Measurements from ENCODE around the gene HSPD1. TPM values are rescaled to one million over a fixed set of nuclear protein-coding genes. Genes with fewer than 3 reads are reported as not detected.

Gene HSPD1
- total and polyA plus RNA-seq, 2 of the 13 experiments (the other 11 are each of a cell fraction or from before 2014, with no cell fraction given) = 685 to 2,610 TPM

DNA sequence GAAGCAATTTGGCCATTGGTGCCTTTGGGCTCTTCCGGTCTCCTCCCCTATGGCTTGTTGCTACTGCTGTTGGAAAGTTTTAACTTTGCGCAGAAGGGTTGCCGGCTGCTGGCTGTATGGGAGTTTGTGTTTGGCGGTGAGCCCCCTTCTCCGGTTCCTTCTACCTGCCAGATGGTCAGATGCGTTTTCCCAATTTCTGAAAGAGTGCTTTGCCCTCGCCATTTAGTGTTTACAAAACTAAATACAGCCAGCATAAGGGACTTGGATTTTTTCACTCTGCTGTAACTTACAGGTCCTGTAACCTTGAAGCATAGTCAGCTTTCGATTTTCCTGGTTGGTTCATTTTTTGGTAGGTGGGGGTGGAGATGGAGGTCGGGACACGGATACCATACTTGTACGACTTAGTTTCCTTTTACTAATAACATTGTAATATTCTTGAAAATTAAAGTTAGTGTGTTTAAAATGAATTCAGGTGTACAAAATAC is 45.7 kb downstream of the HSPD1 start (continued):
- TF ChIP-seq, protein P1, sequence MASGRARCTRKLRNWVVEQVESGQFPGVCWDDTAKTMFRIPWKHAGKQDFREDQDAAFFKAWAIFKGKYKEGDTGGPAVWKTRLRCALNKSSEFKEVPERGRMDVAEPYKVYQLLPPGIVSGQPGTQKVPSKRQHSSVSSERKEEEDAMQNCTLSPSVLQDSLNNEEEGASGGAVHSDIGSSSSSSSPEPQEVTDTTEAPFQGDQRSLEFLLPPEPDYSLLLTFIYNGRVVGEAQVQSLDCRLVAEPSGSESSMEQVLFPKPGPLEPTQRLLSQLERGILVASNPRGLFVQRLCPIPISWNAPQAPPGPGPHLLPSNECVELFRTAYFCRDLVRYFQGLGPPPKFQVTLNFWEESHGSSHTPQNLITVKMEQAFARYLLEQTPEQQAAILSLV (CRISPR knock-in tag; IDR thresholded peaks at IDR 0.05; ENCODE audit: borderline replicate concordance) = no peak
- no peak for TF ChIP-seq ZNF34 (CRISPR knock-in tag; IDR thresholded peaks at IDR 0.05; ENCODE audit: borderline replicate concordance)
- no peak for TF ChIP-seq AGO2 (optimal IDR thresholded peaks at IDR 0.05; ENCODE audit: low read depth, low read length)
- TF ChIP-seq, protein P2, sequence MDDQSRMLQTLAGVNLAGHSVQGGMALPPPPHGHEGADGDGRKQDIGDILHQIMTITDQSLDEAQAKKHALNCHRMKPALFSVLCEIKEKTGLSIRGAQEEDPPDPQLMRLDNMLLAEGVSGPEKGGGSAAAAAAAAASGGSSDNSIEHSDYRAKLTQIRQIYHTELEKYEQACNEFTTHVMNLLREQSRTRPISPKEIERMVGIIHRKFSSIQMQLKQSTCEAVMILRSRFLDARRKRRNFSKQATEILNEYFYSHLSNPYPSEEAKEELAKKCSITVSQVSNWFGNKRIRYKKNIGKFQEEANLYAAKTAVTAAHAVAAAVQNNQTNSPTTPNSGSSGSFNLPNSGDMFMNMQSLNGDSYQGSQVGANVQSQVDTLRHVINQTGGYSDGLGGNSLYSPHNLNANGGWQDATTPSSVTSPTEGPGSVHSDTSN (CRISPR knock-in tag; IDR thresholded peaks at IDR 0.05; ENCODE audit: borderline replicate concordance) = no peak
- TF ChIP-seq ATM (IDR thresholded peaks at IDR 0.05; ENCODE audit: borderline replicate concordance) = no peak
- TF ChIP-seq, protein P3, sequence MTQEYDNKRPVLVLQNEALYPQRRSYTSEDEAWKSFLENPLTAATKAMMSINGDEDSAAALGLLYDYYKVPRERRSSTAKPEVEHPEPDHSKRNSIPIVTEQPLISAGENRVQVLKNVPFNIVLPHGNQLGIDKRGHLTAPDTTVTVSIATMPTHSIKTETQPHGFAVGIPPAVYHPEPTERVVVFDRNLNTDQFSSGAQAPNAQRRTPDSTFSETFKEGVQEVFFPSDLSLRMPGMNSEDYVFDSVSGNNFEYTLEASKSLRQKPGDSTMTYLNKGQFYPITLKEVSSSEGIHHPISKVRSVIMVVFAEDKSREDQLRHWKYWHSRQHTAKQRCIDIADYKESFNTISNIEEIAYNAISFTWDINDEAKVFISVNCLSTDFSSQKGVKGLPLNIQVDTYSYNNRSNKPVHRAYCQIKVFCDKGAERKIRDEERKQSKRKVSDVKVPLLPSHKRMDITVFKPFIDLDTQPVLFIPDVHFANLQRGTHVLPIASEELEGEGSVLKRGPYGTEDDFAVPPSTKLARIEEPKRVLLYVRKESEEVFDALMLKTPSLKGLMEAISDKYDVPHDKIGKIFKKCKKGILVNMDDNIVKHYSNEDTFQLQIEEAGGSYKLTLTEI (CRISPR knock-in tag; conservative IDR thresholded peaks at IDR 0.05) = no peak
- no peak for TF ChIP-seq ZNF546 (CRISPR knock-in tag; conservative IDR thresholded peaks at IDR 0.05)
- TF ChIP-seq RORA (CRISPR knock-in tag; IDR thresholded peaks at IDR 0.05) = no peak
- TF ChIP-seq MTF2 (CRISPR knock-in tag; IDR thresholded peaks at IDR 0.05; ENCODE audit: borderline replicate concordance) = no peak
- no peak for TF ChIP-seq FOXM1 (CRISPR knock-in tag; IDR thresholded peaks at IDR 0.05)
- TF ChIP-seq, protein P4, sequence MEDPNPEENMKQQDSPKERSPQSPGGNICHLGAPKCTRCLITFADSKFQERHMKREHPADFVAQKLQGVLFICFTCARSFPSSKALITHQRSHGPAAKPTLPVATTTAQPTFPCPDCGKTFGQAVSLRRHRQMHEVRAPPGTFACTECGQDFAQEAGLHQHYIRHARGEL (CRISPR knock-in tag; IDR thresholded peaks at IDR 0.05) = no peak
- no peak for TF ChIP-seq HOXA3 (CRISPR knock-in tag; IDR thresholded peaks at IDR 0.05)
- TF ChIP-seq HNRNPLL (IDR thresholded peaks at IDR 0.05; ENCODE audit: low read depth, low read length, poor library complexity, severe bottlenecking) = no peak
- 0 out of 2 replicates have a peak, but pooled peaks have one; percentile 20 for TF ChIP-seq HNF4G (IDR thresholded peaks at IDR 0.05; ENCODE audit: borderline replicate concordance, low read depth, low read length)
- TF ChIP-seq HNF4G (CRISPR knock-in tag; IDR thresholded peaks at IDR 0.05; ENCODE audit: borderline replicate concordance, low read depth) = no peak
- no peak for TF ChIP-seq RARA (CRISPR knock-in tag; IDR thresholded peaks at IDR 0.05)
- no peak for TF ChIP-seq ZNF431 (CRISPR knock-in tag; IDR thresholded peaks at IDR 0.05; ENCODE audit: borderline replicate concordance, low read depth)
- TF ChIP-seq ZNF564 (CRISPR knock-in tag; IDR thresholded peaks at IDR 0.05) = 0 out of 2 replicates have a peak, but pooled peaks have one; percentile 58
- TF ChIP-seq HOXA7 (CRISPR knock-in tag; IDR thresholded peaks at IDR 0.05) = no peak
- no peak for TF ChIP-seq MTF1 (CRISPR knock-in tag; IDR thresholded peaks at IDR 0.05)
- TF ChIP-seq, protein P5, sequence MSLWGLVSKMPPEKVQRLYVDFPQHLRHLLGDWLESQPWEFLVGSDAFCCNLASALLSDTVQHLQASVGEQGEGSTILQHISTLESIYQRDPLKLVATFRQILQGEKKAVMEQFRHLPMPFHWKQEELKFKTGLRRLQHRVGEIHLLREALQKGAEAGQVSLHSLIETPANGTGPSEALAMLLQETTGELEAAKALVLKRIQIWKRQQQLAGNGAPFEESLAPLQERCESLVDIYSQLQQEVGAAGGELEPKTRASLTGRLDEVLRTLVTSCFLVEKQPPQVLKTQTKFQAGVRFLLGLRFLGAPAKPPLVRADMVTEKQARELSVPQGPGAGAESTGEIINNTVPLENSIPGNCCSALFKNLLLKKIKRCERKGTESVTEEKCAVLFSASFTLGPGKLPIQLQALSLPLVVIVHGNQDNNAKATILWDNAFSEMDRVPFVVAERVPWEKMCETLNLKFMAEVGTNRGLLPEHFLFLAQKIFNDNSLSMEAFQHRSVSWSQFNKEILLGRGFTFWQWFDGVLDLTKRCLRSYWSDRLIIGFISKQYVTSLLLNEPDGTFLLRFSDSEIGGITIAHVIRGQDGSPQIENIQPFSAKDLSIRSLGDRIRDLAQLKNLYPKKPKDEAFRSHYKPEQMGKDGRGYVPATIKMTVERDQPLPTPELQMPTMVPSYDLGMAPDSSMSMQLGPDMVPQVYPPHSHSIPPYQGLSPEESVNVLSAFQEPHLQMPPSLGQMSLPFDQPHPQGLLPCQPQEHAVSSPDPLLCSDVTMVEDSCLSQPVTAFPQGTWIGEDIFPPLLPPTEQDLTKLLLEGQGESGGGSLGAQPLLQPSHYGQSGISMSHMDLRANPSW (CRISPR knock-in tag; IDR thresholded peaks at IDR 0.05; ENCODE audit: borderline replicate concordance) = no peak
